ENCODE results near the gene P2RX4. TPM values are rescaled to one million over a fixed set of nuclear protein-coding genes. Genes with fewer than 3 reads are reported as not detected.

Gene P2RX4
- total RNA-seq, 2 donors from 2014 or later, result 11.5 to 21.1 TPM

- peaks cover 9% of the 10 kb centered on the region for H3K27me3 Mint-ChIP-seq (ENCODE audit: insufficient read depth)
- Histone ChIP-seq H3K4me1 (ENCODE audit: control insufficient read depth, insufficient read depth, low read length) (no peaks in the 10 kb centered on the region), H3K36me3 (ENCODE audit: control insufficient read depth, insufficient read depth, low read length) (no peaks in the 10 kb centered on the region), H3K27ac (ENCODE audit: low read depth, low read length) (no peak overlapping the region), H3K27me3 (ENCODE audit: control insufficient read depth, insufficient read depth, low read length, poor library complexity, severe bottlenecking) (peaks cover 13% of the 10 kb centered on the region), H3K9me3 (ENCODE audit: control insufficient read depth, low read length) (peaks cover 7% of the 10 kb centered on the region), H3K9ac (ENCODE audit: extremely low read depth, low read length, poor library complexity, severe bottlenecking) (no peak overlapping the region), H3K4me3 (ENCODE audit: low read length) (no peak overlapping the region)
- no peaks in the 10 kb centered on the region for H3K36me3 Mint-ChIP-seq (ENCODE audit: low read depth)
- WGBS, 2 experiments (ENCODE audit: insufficient coverage in 1 of 2, insufficient read length in 1 of 2), result 88 to 97% methylated on average over 3 of the region's 3 CpGs
- H3K27ac Mint-ChIP-seq, result no peak overlapping the region
- H3K4me3 Mint-ChIP-seq, result no peak overlapping the region
- peaks cover 3% of the 10 kb centered on the region for H3K4me1 Mint-ChIP-seq
- no peaks in the 10 kb centered on the region for H3K9me3 Mint-ChIP-seq
- DNase-seq, result no peak
- TF ChIP-seq CTCF (conservative IDR thresholded peaks at IDR 0.05), result no peak
Measured at GRCh38 chr12:121181181-121181580, 28.7 kb upstream of the P2RX4 start.

- Histone ChIP-seq H3K9ac (ENCODE audit: extremely low read depth, low read length, poor library complexity, severe bottlenecking) (no peak overlapping the region), H3K27me3 (ENCODE audit: control insufficient read depth, insufficient read depth, low read length, poor library complexity, severe bottlenecking) (peaks cover under 1% of the 10 kb centered on the region), H3K4me3 (ENCODE audit: low read length) (no peak overlapping the region), H3K36me3 (ENCODE audit: control insufficient read depth, insufficient read depth, low read length) (no peaks in the 10 kb centered on the region), H3K9me3 (ENCODE audit: control insufficient read depth, low read length) (peaks cover 7% of the 10 kb centered on the region), H3K27ac (ENCODE audit: low read depth, low read length) (no peak overlapping the region), H3K4me1 (ENCODE audit: control insufficient read depth, insufficient read depth, low read length) (no peaks in the 10 kb centered on the region)
- Mint-ChIP-seq H3K27ac (no peak overlapping the region), H3K36me3 (ENCODE audit: low read depth) (no peaks in the 10 kb centered on the region), H3K27me3 (ENCODE audit: insufficient read depth) (peaks cover under 1% of the 10 kb centered on the region), H3K9me3 (no peaks in the 10 kb centered on the region), H3K4me1 (no peaks in the 10 kb centered on the region), H3K4me3 (no peak overlapping the region)
- TF ChIP-seq CTCF (conservative IDR thresholded peaks at IDR 0.05), result no peak
- DNase-seq, result no peak
- 79 to 100% methylated on average over 1 to 2 of the region's 3 CpGs for WGBS, 2 experiments (ENCODE audit: insufficient coverage in 1 of 2, insufficient read length in 1 of 2)
Measured at GRCh38 chr12:121182222-121182893, 27.6 kb upstream of the P2RX4 start.

- H3K4me3 Mint-ChIP-seq, result no peak overlapping the region
- Histone ChIP-seq H3K4me1 (ENCODE audit: control insufficient read depth, insufficient read depth, low read length) (no peaks in the 10 kb centered on the region), H3K36me3 (ENCODE audit: control insufficient read depth, insufficient read depth, low read length) (no peaks in the 10 kb centered on the region), H3K27me3 (ENCODE audit: control insufficient read depth, insufficient read depth, low read length, poor library complexity, severe bottlenecking) (no peaks in the 10 kb centered on the region), H3K9me3 (ENCODE audit: control insufficient read depth, low read length) (peaks cover 7% of the 10 kb centered on the region), H3K4me3 (ENCODE audit: low read length) (no peak overlapping the region), H3K27ac (ENCODE audit: low read depth, low read length) (no peak overlapping the region), H3K9ac (ENCODE audit: extremely low read depth, low read length, poor library complexity, severe bottlenecking) (no peak overlapping the region)
- no peaks in the 10 kb centered on the region for H3K36me3 Mint-ChIP-seq (ENCODE audit: low read depth)
- H3K4me1 Mint-ChIP-seq, result no peaks in the 10 kb centered on the region
- no peaks in the 10 kb centered on the region for H3K9me3 Mint-ChIP-seq
- no peak for TF ChIP-seq CTCF (conservative IDR thresholded peaks at IDR 0.05)
- no peaks in the 10 kb centered on the region for H3K27me3 Mint-ChIP-seq (ENCODE audit: insufficient read depth)
- WGBS, 2 experiments (ENCODE audit: insufficient coverage in 1 of 2, insufficient read length in 1 of 2), result 88 to 91% methylated on average over 15 of the region's 15 CpGs
- no peak overlapping the region for H3K27ac Mint-ChIP-seq
- DNase-seq, result peak; percentile 70
Measured at GRCh38 chr12:121184425-121184824, 25.5 kb upstream of the P2RX4 start.
